Spinal cord (tissue), 10 donors: ENCODE data around the gene SRMS. TPM values are rescaled to one million over a fixed set of nuclear protein-coding genes. Genes with fewer than 3 reads are reported as not detected.

Experiments
- DNase-seq, 6 donors: peaks; one replicate each; pipeline versions ENCODE4 v3.0.0 to v3.0.0-alpha.2; 2013 to 2015; ENCODE audit warnings: low spot score in 6 of 6, low read depth in 4 of 6
- H3K27ac ChIP-seq: one replicate; pipeline ENCODE4 v1.5.1; 2013; ENCODE audit warnings: low read depth, low read length, control low read depth
- H3K27me3 ChIP-seq: one replicate; pipeline ENCODE4 v1.6.1; 2013; ENCODE audit warnings: low read length; ENCODE audit not compliant: control insufficient read depth, insufficient read depth
- H3K36me3 ChIP-seq: one replicate; pipeline ENCODE4 v1.6.1; 2013; ENCODE audit warnings: low read length; ENCODE audit not compliant: control insufficient read depth, insufficient read depth
- H3K4me1 ChIP-seq: one replicate; pipeline ENCODE4 v1.6.1; 2013; ENCODE audit warnings: low read length; ENCODE audit not compliant: control insufficient read depth, insufficient read depth
- H3K4me3 ChIP-seq: one replicate; pipeline ENCODE4 v1.5.1; 2013; ENCODE audit warnings: low read depth, low read length, control low read depth
- H3K9me3 ChIP-seq: one replicate; pipeline ENCODE4 v1.6.1; 2013; ENCODE audit warnings: low read length; ENCODE audit not compliant: control insufficient read depth, insufficient read depth
- WGBS: methylation state at CpG from one replicate; pipeline ENCODE4 v1.1.5; 2013; ENCODE audit warnings: missing lambda C conversion rate; ENCODE audit not compliant: insufficient coverage; 5-methylcytosine and 5-hydroxymethylcytosine counted together
- polyA plus RNA-seq, 2 donors: library from polyadenylated mRNA; unstranded; fragments of 120-200 nt; gene quantifications; one replicate each; pipeline ENCODE4 v1.2.1, GENCODE V29; 2013; ENCODE audit not compliant: insufficient read length in 2 of 2
- total RNA-seq, 2 donors: library from RNA; depleted of rRNA in 1 of 2; stranded (reverse); fragments of 120-200 nt in 1 of 2; fragments of >200 nt in 1 of 2; gene quantifications; one replicate each; pipeline versions ENCODE4 v1.2.3 to v1.2.4, GENCODE V29; 2013 to 2014
- donor health status: healthy.

SRMS gene
- total and polyA plus RNA-seq, 4 donors, result 0.22 to 0.42 TPM; not detected in 2

GRCh38 chr20:63565699-63566335 is 18.3 kb upstream of the SRMS start:
- H3K4me1 ChIP-seq, result peaks cover 3% of the 10 kb centered on the region
- DNase-seq, result no peak
- 92% methylated on average over 43 of the region's 43 CpGs for whole genome bisulfite sequencing
- H3K36me3 ChIP-seq, result peaks cover 68% of the 10 kb centered on the region
- H3K9me3 ChIP-seq, result no peaks in the 10 kb centered on the region
- H3K4me3 ChIP-seq, result no peak overlapping the region
- no peak overlapping the region for H3K27ac ChIP-seq
- no peaks in the 10 kb centered on the region for H3K27me3 ChIP-seq

GRCh38 chr20:63565021-63565698 is 17.6 kb upstream of the SRMS start:
- Histone ChIP-seq H3K4me1 (peaks cover 3% of the 10 kb centered on the region), H3K9me3 (no peaks in the 10 kb centered on the region), H3K4me3 (no peak overlapping the region), H3K27ac (no peak overlapping the region), H3K36me3 (peaks cover 75% of the 10 kb centered on the region), H3K27me3 (no peaks in the 10 kb centered on the region)
- 96% methylated on average over 61 of the region's 61 CpGs for WGBS
- DNase-seq, result no peak

- 92% methylated on average over 62 of the region's 62 CpGs for WGBS
- no peaks in the 10 kb centered on the region for H3K27me3 ChIP-seq
Observed at GRCh38 chr20:63564036-63564810, 16.7 kb upstream of the SRMS start.

GRCh38 chr20:63563225-63563935 is 15.8 kb upstream of the SRMS start:
- Histone ChIP-seq H3K36me3 (peaks cover 80% of the 10 kb centered on the region), H3K27ac (no peak overlapping the region), H3K9me3 (no peaks in the 10 kb centered on the region), H3K4me3 (no peak overlapping the region), H3K4me1 (no peaks in the 10 kb centered on the region), H3K27me3 (no peaks in the 10 kb centered on the region)
- WGBS, result 90% methylated on average over 55 of the region's 55 CpGs
- DNase-seq, result no peak

More at GRCh38 chr20:63564036-63564810, 16.7 kb upstream of the SRMS start:
- Histone ChIP-seq H3K27ac (no peak overlapping the region), H3K9me3 (no peaks in the 10 kb centered on the region), H3K4me1 (peaks cover 1% of the 10 kb centered on the region), H3K36me3 (peaks cover 81% of the 10 kb centered on the region), H3K4me3 (no peak overlapping the region)
- no peak for DNase-seq

- H3K27ac ChIP-seq, result no peak overlapping the region
- no peak overlapping the region for H3K4me3 ChIP-seq
- WGBS, result 94% methylated on average over 54 of the region's 54 CpGs
- DNase-seq, result no peak
- H3K27me3 ChIP-seq, result no peaks in the 10 kb centered on the region
- H3K36me3 ChIP-seq, result peaks cover 75% of the 10 kb centered on the region
- no peaks in the 10 kb centered on the region for H3K4me1 ChIP-seq
- H3K9me3 ChIP-seq, result no peaks in the 10 kb centered on the region
Observed at GRCh38 chr20:63562461-63563224, 15.1 kb upstream of the SRMS start.

- no peak for DNase-seq
- Histone ChIP-seq H3K27ac (no peak overlapping the region), H3K4me1 (no peaks in the 10 kb centered on the region), H3K27me3 (no peaks in the 10 kb centered on the region), H3K36me3 (peaks cover 74% of the 10 kb centered on the region), H3K9me3 (no peaks in the 10 kb centered on the region), H3K4me3 (no peak overlapping the region)
- 90% methylated on average over 33 of the region's 36 CpGs for WGBS
Observed at GRCh38 chr20:63561624-63562396, 14.3 kb upstream of the SRMS start.

- peaks cover 68% of the 10 kb centered on the region for H3K36me3 ChIP-seq
- 92% methylated on average over 26 of the region's 26 CpGs for WGBS
Observed at GRCh38 chr20:63560856-63561609, 13.5 kb upstream of the SRMS start.

GRCh38 chr20:63560333-63560805 is 12.8 kb upstream of the SRMS start:
- no peaks in the 10 kb centered on the region for H3K4me1 ChIP-seq
- no peaks in the 10 kb centered on the region for H3K27me3 ChIP-seq
- H3K9me3 ChIP-seq, result no peaks in the 10 kb centered on the region
- H3K36me3 ChIP-seq, result peaks cover 65% of the 10 kb centered on the region
- H3K27ac ChIP-seq, result no peak overlapping the region
- no peak for DNase-seq
- no peak overlapping the region for H3K4me3 ChIP-seq
- WGBS, result 91% methylated on average over 15 of the region's 16 CpGs

More at GRCh38 chr20:63560856-63561609, 13.5 kb upstream of the SRMS start:
- Histone ChIP-seq H3K4me3 (no peak overlapping the region), H3K27ac (no peak overlapping the region), H3K4me1 (no peaks in the 10 kb centered on the region), H3K9me3 (no peaks in the 10 kb centered on the region), H3K27me3 (no peaks in the 10 kb centered on the region)
- no peak for DNase-seq
